HepG2 (cell line): Measurements from ENCODE around the gene WNT5B. TPM values are rescaled to one million over a fixed set of nuclear protein-coding genes. Genes with fewer than 3 reads are reported as not detected.

Experiments used
- CTCF ChIP-seq: sonication (generic); formaldehyde crosslinking; IDR thresholded peaks from 2 replicates; pipeline ENCODE4 v1.5.0; 2020; ENCODE audit warnings: mild to moderate bottlenecking, missing genetic modification reagents, moderate library complexity
- HNF4G ChIP-seq, 2 experiments: sonication (generic) in 1 of 2; formaldehyde crosslinking in 1 of 2; IDR thresholded peaks; 2 replicates each; pipeline versions ENCODE4 v1.4.0 to v1.6.1; 2011 to 2020; ENCODE audit warnings: borderline replicate concordance in 2 of 2, low read depth in 2 of 2, mild to moderate bottlenecking in 2 of 2, low read length in 1 of 2, missing genetic modification reagents in 1 of 2, moderate library complexity in 1 of 2
- LBX2 ChIP-seq: sonication (generic); formaldehyde crosslinking; IDR thresholded peaks from 2 replicates; pipeline ENCODE4 v1.5.0; 2020; ENCODE audit warnings: missing genetic modification reagents, mild to moderate bottlenecking, borderline replicate concordance
- PCBP1 ChIP-seq: fragments of 200-400 bp; formaldehyde crosslinking; IDR thresholded peaks from 2 replicates; pipeline ENCODE4 v1.6.1; 2017; ENCODE audit warnings: mild to moderate bottlenecking, low read depth, low read length, borderline replicate concordance
- ZNF687 ChIP-seq: sonication (generic); formaldehyde crosslinking; IDR thresholded peaks from 2 replicates; pipeline ENCODE4 v1.5.1; 2020; ENCODE audit warnings: mild to moderate bottlenecking, missing genetic modification reagents, moderate library complexity
- polyA plus RNA-seq, 8 experiments: library from polyadenylated mRNA; depleted of rRNA in 3 of 8; stranded (reverse) in 7 of 8; unstranded in 1 of 8; fragments of >200 nt; fragmentation: Illumina TruSeq in 4 of 8; extraction: Trizol in 4 of 8; gene quantifications; 2 replicates each; pipeline versions ENCODE4 v1.2.1 to v1.2.3, GENCODE V29; 2011 to 2016; ENCODE audit warnings: low read depth in 4 of 8, missing spikeins in 1 of 8, mixed read lengths in 1 of 8; ENCODE audit not compliant: insufficient read depth in 1 of 8
- total RNA-seq, 5 experiments: library from RNA; depleted of rRNA; stranded (reverse); fragments of >200 nt; fragmentation: Illumina TruSeq; extraction: Trizol; gene quantifications; 2 replicates each; pipeline ENCODE4 v1.2.3, GENCODE V29; 2016; ENCODE audit warnings: low read depth in 1 of 5

Gene WNT5B
- total and polyA plus RNA-seq, 2 of the 13 experiments (the other 11 are each of a cell fraction or from before 2014, with no cell fraction given), result 0.04 TPM; not detected in 1

- TF ChIP-seq ZNF687, result peak; percentile 48; the same call in 1 of the 2 replicates
- TF ChIP-seq CTCF (CRISPR knock-in tag), result peak; percentile 40
- 0 out of 2 replicates have a peak, but pooled peaks have one; percentile 23 for TF ChIP-seq HNF4G (IDR thresholded peaks at IDR 0.05; ENCODE audit: borderline replicate concordance, low read depth, low read length)
- no peak for TF ChIP-seq HNF4G (CRISPR knock-in tag; IDR thresholded peaks at IDR 0.05; ENCODE audit: borderline replicate concordance, low read depth)
- no peak for TF ChIP-seq LBX2
- TF ChIP-seq PCBP1, result 0 out of 2 replicates have a peak, but pooled peaks have one; percentile 20
Measured at GRCh38 chr12:1629338-1630132, 504 bp downstream of the WNT5B start (continued).
